GM12878 (cell line): ENCODE measurements around the gene COL4A1. TPM values are rescaled to one million over a fixed set of nuclear protein-coding genes. Genes with fewer than 3 reads are reported as not detected.

Source experiments
- ATAC-seq: fragments of 200-7000 bp; cut with Tn5 transposase; 3 replicates; pipeline ENCODE4 v1.9.1; 2020; ENCODE audit warnings: mild to moderate bottlenecking, moderate library complexity
- BruUV-seq: library from RNA; stranded (reverse); fragments of 400-500 nt; replicated peaks from 2 replicates; lab custom pipeline; 2021; lab: Mats Ljungman, UMichigan
- CTCF ChIA-PET: fragments of 300-600 bp; sonication (Branson Sonifier 250); formaldehyde crosslinking; extraction: SDS; loops from one replicate; lab custom pipeline; 2021; ENCODE audit warnings: inconsistent platforms; lab: Yijun Ruan, JAX
- POLR2A ChIA-PET: fragments of 350-600 bp; formaldehyde crosslinking; extraction: SDS; loops from one replicate; lab custom pipeline; 2021; ENCODE audit warnings: inconsistent platforms; lab: Charles Lee
- RAD21 ChIA-PET: fragments of 300-600 bp; sonication (Branson Sonifier 250); formaldehyde crosslinking; loops from one replicate; lab custom pipeline; 2023; ENCODE audit warnings: antibody characterized with exemption; ENCODE audit not compliant: unreplicated experiment; lab: Charles Lee
- SMC1A ChIA-PET: fragments of 300-600 bp; sonication (Branson Sonifier 250); formaldehyde crosslinking; loops from one replicate; lab custom pipeline; 2023; ENCODE audit not compliant: unreplicated experiment, uncharacterized antibody; lab: Charles Lee
- DNase-seq: peaks from one replicate; pipeline ENCODE4 v3.0.0-alpha.2; 2011; ENCODE audit warnings: low read depth, low spot score
- FAIRE-seq: peaks from 3 replicates; lab custom pipeline; 2011; peaks lifted over from hg19 to GRCh38; lab: Jason Lieb, UNC
- H2AFZ ChIP-seq: 2 replicates; pipeline ENCODE4 v1.6.0; 2011; ENCODE audit warnings: low read depth, low read length, control low read depth; ENCODE audit not compliant: control insufficient read depth
- H3K27ac ChIP-seq: 2 replicates; pipeline ENCODE4 v1.5.1; 2011; ENCODE audit warnings: control low read depth; ENCODE audit not compliant: control insufficient read depth, insufficient read depth
- H3K27me3 ChIP-seq, 2 experiments: replicated peaks in 1 of 2; 2 replicates each; pipeline versions ENCODE4 v1.6.0 to v1.6.1; 2011; ENCODE audit warnings: low read length in 1 of 2; ENCODE audit not compliant: control insufficient read depth in 2 of 2, insufficient read depth in 2 of 2
- H3K36me3 ChIP-seq, 2 experiments: 2 replicates each; pipeline ENCODE4 v1.5.1; 2011; ENCODE audit warnings: low read length in 1 of 2; ENCODE audit not compliant: control insufficient read depth in 2 of 2, insufficient read depth in 2 of 2
- H3K4me1 ChIP-seq: 2 replicates; pipeline ENCODE4 v1.6.1; 2011; ENCODE audit warnings: mild to moderate bottlenecking, low read length, moderate library complexity, mixed read lengths; ENCODE audit not compliant: control insufficient read depth, insufficient read depth
- H3K4me2 ChIP-seq: 2 replicates; pipeline ENCODE4 v1.6.0; 2011; ENCODE audit warnings: control low read depth; ENCODE audit not compliant: control insufficient read depth, insufficient read depth
- H3K4me3 ChIP-seq: fragments of 200-600 bp; sonication (generic); 2 replicates; pipeline ENCODE4 v1.5.1; 2016
- H3K79me2 ChIP-seq: 2 replicates; pipeline ENCODE4 v1.6.0; 2011; ENCODE audit warnings: low read length; ENCODE audit not compliant: control insufficient read depth, insufficient read depth
- H3K9ac ChIP-seq: 2 replicates; pipeline ENCODE4 v1.8.0; 2011; ENCODE audit warnings: low read length, control low read depth, mixed read lengths; ENCODE audit not compliant: control insufficient read depth, insufficient read depth
- H3K9me3 ChIP-seq: replicated peaks from 3 replicates; pipeline ENCODE4 v1.5.1; 2011; ENCODE audit warnings: mild to moderate bottlenecking, low read length; ENCODE audit not compliant: control insufficient read depth, insufficient read depth
- H4K20me1 ChIP-seq: 2 replicates; pipeline ENCODE4 v1.6.0; 2011; ENCODE audit not compliant: control insufficient read depth, insufficient read depth
- ASH2L ChIP-seq: fragments of 300-600, 200-600 bp; sonication (generic); IDR thresholded peaks from 2 replicates; pipeline ENCODE4 v1.6.1; 2017; ENCODE audit warnings: low read depth, mild to moderate bottlenecking, borderline replicate concordance
- CBFB ChIP-seq: IDR thresholded peaks from 2 replicates; pipeline ENCODE4 v1.6.1; 2016; ENCODE audit warnings: antibody characterized with exemption, low read depth
- CREM ChIP-seq: IDR thresholded peaks from 2 replicates; pipeline ENCODE4 v1.6.1; 2014; ENCODE audit warnings: antibody characterized with exemption, low read depth
- GATAD2B ChIP-seq: fragments of 450-650 bp; conservative IDR thresholded peaks from 2 replicates; pipeline ENCODE4 v1.6.1; 2017; ENCODE audit warnings: low read depth, mild to moderate bottlenecking, moderate library complexity
- JUNB ChIP-seq: IDR thresholded peaks from 2 replicates; pipeline ENCODE4 v1.6.1; 2016; ENCODE audit warnings: antibody characterized with exemption, mild to moderate bottlenecking
- JUND ChIP-seq: IDR thresholded peaks from 2 replicates; pipeline ENCODE4 v1.6.1; 2012; ENCODE audit warnings: low read depth, mild to moderate bottlenecking, low read length, improper control_type of control experiment, moderate library complexity
- LARP7 ChIP-seq: fragments of 450-650 bp; IDR thresholded peaks from 2 replicates; pipeline ENCODE4 v1.6.1; 2017; ENCODE audit warnings: mild to moderate bottlenecking
- MYC ChIP-seq: IDR thresholded peaks from 2 replicates; pipeline ENCODE4 v1.6.1; 2011; ENCODE audit warnings: mild to moderate bottlenecking, low read length, moderate library complexity, inconsistent platforms; ENCODE audit not compliant: insufficient read depth, insufficient replicate concordance, insufficient read length, severe bottlenecking
- RELA ChIP-seq: fragments of 450-650 bp; IDR thresholded peaks from 2 replicates; pipeline ENCODE4 v1.8.0; 2014; ENCODE audit warnings: borderline replicate concordance; ENCODE audit not compliant: partially characterized antibody
- SUZ12 ChIP-seq: fragments of 200-600 bp; sonication (generic); IDR thresholded peaks from one replicate; pipeline ENCODE4 v1.6.1; 2018; ENCODE audit warnings: antibody characterized with exemption, mild to moderate bottlenecking; ENCODE audit not compliant: unreplicated experiment
- YY1 ChIP-seq: IDR thresholded peaks from 2 replicates; pipeline ENCODE4 v1.6.1; 2011; ENCODE audit warnings: low read depth, mild to moderate bottlenecking, low read length
- ZNF24 ChIP-seq: fragments of 450-650 bp; IDR thresholded peaks from 2 replicates; pipeline ENCODE4 v1.6.1; 2017; ENCODE audit warnings: antibody characterized with exemption, mild to moderate bottlenecking
- WGBS: methylation state at CpG from one replicate; pipeline ENCODE4 v1.1.6; 2016; ENCODE audit warnings: low lambda C conversion rate; ENCODE audit not compliant: insufficient replicate concordance, insufficient coverage; ENCODE audit errors: missing lambda C conversion rate; 5-methylcytosine and 5-hydroxymethylcytosine counted together
- in situ Hi-C: fragments of 300-500 bp; cut with MboI; formaldehyde crosslinking; loops from 9 replicates; pipeline ENCODE4 v1.14.3; 2018; ENCODE audit warnings: mixed read lengths
- intact Hi-C: fragments of 100-400 bp; cut with micrococcal nuclease; formaldehyde crosslinking; loops from one replicate; pipeline ENCODE4 v1.14.2; 2022; ENCODE audit not compliant: unreplicated experiment
- polyA plus RNA-seq, 11 experiments: library from polyadenylated mRNA; depleted of rRNA in 4 of 11; unstranded in 6 of 11; stranded (reverse) in 5 of 11; fragments of >200 nt; fragmentation: Nextera tagmentation in 4 of 11; fragmentation: Illumina TruSeq in 1 of 11; extraction: Ambion mirVana in 4 of 11; extraction: Trizol in 1 of 11; gene quantifications; 1 replicate in 1 of 11; 2 replicates in 10 of 11; pipeline versions ENCODE4 v1.2.1 to v1.2.3, GENCODE V29; 2011 to 2016; ENCODE audit warnings: inconsistent platforms in 2 of 11, missing spikeins in 2 of 11, low read depth in 1 of 11
- total RNA-seq, 4 experiments: library from RNA; depleted of rRNA in 3 of 4; stranded (reverse); fragments of >200 nt in 3 of 4; fragmentation: Illumina TruSeq in 1 of 4; extraction: Trizol in 1 of 4; gene quantifications; 2 replicates each; pipeline versions ENCODE4 v1.2.1 to v1.2.3, GENCODE V29; 2013 to 2021

The COL4A1 gene
- total and polyA plus RNA-seq, 10 of the 15 experiments (the other 5 are each of a cell fraction or from before 2014, with no cell fraction given), result 0.07 to 0.31 (median 0.13) TPM; not detected in 6

GRCh38 chr13:110109140-110109783 is 197.7 kb downstream of the COL4A1 start:
- Histone ChIP-seq H3K36me3 (no peaks in the 10 kb centered on the region), H3K4me1 (no peaks in the 10 kb centered on the region; the same call in 1 of the 2 replicates), H3K27me3 (peaks cover 0 to 1% of the 10 kb centered on the region in 2 experiments; a peak in 1 of 4 replicates), H3K27ac (no peak overlapping the region), H4K20me1 (no peaks in the 10 kb centered on the region), H3K9me3 (no peaks in the 10 kb centered on the region), H3K4me3 (no peak overlapping the region), H3K9ac (no peak overlapping the region), H2AFZ (no peak overlapping the region), H3K79me2 (no peaks in the 10 kb centered on the region), H3K4me2 (no peak overlapping the region)
- no peak for TF ChIP-seq LARP7
- no peak for TF ChIP-seq JUNB
- no peak for TF ChIP-seq CBFB
- no peak for TF ChIP-seq YY1
- TF ChIP-seq RELA, result no peak
- TF ChIP-seq GATAD2B, result no peak
- TF ChIP-seq MYC, result no peak
- TF ChIP-seq JUND, result no peak
- TF ChIP-seq ZNF24, result no peak
- no peak for TF ChIP-seq CREM
- TF ChIP-seq ASH2L, result no peak
- no peak for TF ChIP-seq SUZ12
- intact Hi-C loops (loop anchor here (2.0 kb wide), 1 partner anchor 1148 kb away; no protein-coding TSS in a partner anchor), in situ Hi-C loops (no loop called here)
- ChIA-PET RAD21 (interaction anchor here (0.6 to 1.5 kb wide), 4 partner anchors 14 to 1148 kb away, joined by 3 to 4 read pairs (median 3); no protein-coding TSS in a partner anchor), CTCF (interaction anchor here (0.6 to 2.3 kb wide), 6 partner anchors 11 to 1194 kb away, joined by 3 to 9 read pairs (median 4); no protein-coding TSS in a partner anchor), SMC1A (interaction anchor here (0.8 to 1.6 kb wide), 4 partner anchors 28 to 1148 kb away, joined by 3 to 6 read pairs (median 4); no protein-coding TSS in a partner anchor), POLR2A (no interaction called here)
- DNase-seq, result no peak
- no peak; the same call in 1 of the 3 replicates for ATAC-seq
- FAIRE-seq, result no peak
- BruUV-seq, result no TSS peak
- WGBS, result 14% methylated on average over 10 of the region's 10 CpGs
